HCT116 (cell line): Measurements from ENCODE around the gene MBD3L2. TPM values are rescaled to one million over a fixed set of nuclear protein-coding genes. Genes with fewer than 3 reads are reported as not detected.

Experiments
- ATAC-seq: fragments of 200-7000 bp; cut with Tn5 transposase; 2 replicates; pipeline ENCODE4 v1.9.1; 2020; ENCODE audit warnings: mild to moderate bottlenecking, moderate library complexity
- BruUV-seq: library from RNA; stranded (reverse); fragments of 400-500 nt; replicated peaks from 2 replicates; lab custom pipeline; 2021; lab: Mats Ljungman, UMichigan
- CTCF ChIA-PET: fragments of 300-600 bp; sonication (Branson Sonifier 250); formaldehyde crosslinking; loops from one replicate; lab custom pipeline; 2021; ENCODE audit warnings: antibody characterized with exemption; lab: Charles Lee
- POLR2A ChIA-PET: fragments of 300-600, 350-600 bp; sonication (Branson Sonifier 250); formaldehyde crosslinking; loops from one replicate; lab custom pipeline; 2021; ENCODE audit warnings: antibody characterized with exemption; lab: Charles Lee
- RAD21 ChIA-PET, 2 experiments: fragments of 300-600 bp; sonication (Branson Sonifier 250); formaldehyde crosslinking; loops; one replicate each; lab custom pipeline; 2023; ENCODE audit warnings: low total read pairs in 2 of 2; ENCODE audit not compliant: uncharacterized antibody in 2 of 2, unreplicated experiment in 2 of 2, low non-redundant PET in 1 of 2; lab: Charles Lee
- DNase-seq: peaks from one replicate; pipeline ENCODE4 v3.0.0-alpha.2; 2010; ENCODE audit warnings: low read depth, low spot score
- H2AFZ ChIP-seq: fragments of 200-600 bp; shearing (Covaris generic), sonication (generic); 2 replicates; pipeline ENCODE4 v1.6.1; 2017; ENCODE audit warnings: low read depth, mixed run types, mixed read lengths, antibody characterized with exemption, low read length; ENCODE audit not compliant: poor library complexity, severe bottlenecking
- H3K27ac ChIP-seq: 2 replicates; pipeline ENCODE4 v1.5.1; 2012; ENCODE audit warnings: low read depth, low read length
- H3K27me3 ChIP-seq: fragments of 200-600 bp; sonication (generic); 2 replicates; pipeline ENCODE4 v1.6.1; 2016; ENCODE audit warnings: mixed run types, low read length, mixed read lengths; ENCODE audit not compliant: insufficient read depth
- H3K36me3 ChIP-seq, 2 experiments: fragments of 200-500 bp in 1 of 2; fragments of 200-600 bp in 1 of 2; sonication (Bioruptor generic) in 1 of 2; sonication (generic) in 1 of 2; 2 replicates each; pipeline versions ENCODE4 v1.5.1 to v1.6.1; 2014 to 2016; ENCODE audit warnings: low read length in 2 of 2, inconsistent platforms in 1 of 2, mixed read lengths in 1 of 2, mixed run types in 1 of 2; ENCODE audit not compliant: insufficient read depth in 2 of 2, control insufficient read depth in 1 of 2
- H3K4me1 ChIP-seq, 2 experiments: fragments of 200-600 bp in 1 of 2; sonication (generic) in 1 of 2; 2 replicates each; pipeline versions ENCODE4 v1.5.1 to v1.6.1; 2012 to 2017; ENCODE audit warnings: low read length in 2 of 2, inconsistent platforms in 1 of 2, mild to moderate bottlenecking in 1 of 2, mixed read lengths in 1 of 2, mixed run types in 1 of 2, moderate library complexity in 1 of 2; ENCODE audit not compliant: insufficient read depth in 2 of 2, control insufficient read depth in 1 of 2
- H3K4me2 ChIP-seq: fragments of 200-600 bp; sonication (generic); 2 replicates; pipeline ENCODE4 v1.6.1; 2017; ENCODE audit warnings: mixed run types, low read length, mixed read lengths
- H3K4me3 ChIP-seq, 2 experiments: fragments of 200-600 bp in 1 of 2; sonication (generic) in 1 of 2; replicated peaks in 1 of 2; 2 replicates each; pipeline ENCODE4 v1.5.1; 2011 to 2016; ENCODE audit warnings: low read length in 2 of 2, control low read depth in 1 of 2, low read depth in 1 of 2, mild to moderate bottlenecking in 1 of 2, mixed read lengths in 1 of 2, mixed run types in 1 of 2
- H3K79me2 ChIP-seq: fragments of 200-600 bp; sonication (generic); 2 replicates; pipeline ENCODE4 v1.6.1; 2017; ENCODE audit warnings: mild to moderate bottlenecking, mixed run types, low read length, moderate library complexity, mixed read lengths; ENCODE audit not compliant: insufficient read depth
- H3K9ac ChIP-seq: fragments of 200-600 bp; sonication (generic); 2 replicates; pipeline ENCODE4 v1.6.1; 2016; ENCODE audit warnings: low read length, mixed read lengths
- H3K9me2 ChIP-seq: fragments of 200-600 bp; sonication (generic), shearing (Covaris generic); 2 replicates; pipeline ENCODE4 v1.6.1; 2017; ENCODE audit warnings: mixed run types, mild to moderate bottlenecking, moderate library complexity; ENCODE audit not compliant: insufficient read depth
- H3K9me3 ChIP-seq, 2 experiments: fragments of 200-500 bp in 1 of 2; fragments of 200-600 bp in 1 of 2; sonication (Bioruptor generic) in 1 of 2; sonication (generic) in 1 of 2; 2 replicates each; pipeline ENCODE4 v1.6.1; 2014 to 2017; ENCODE audit warnings: low read length in 2 of 2, mixed read lengths in 2 of 2, inconsistent platforms in 1 of 2, low read depth in 1 of 2, mild to moderate bottlenecking in 1 of 2, mixed run types in 1 of 2, moderate library complexity in 1 of 2; ENCODE audit not compliant: control insufficient read depth in 1 of 2, insufficient read depth in 1 of 2
- H4K20me1 ChIP-seq: fragments of 200-600 bp; sonication (generic), shearing (Covaris generic); 2 replicates; pipeline ENCODE4 v1.6.1; 2017; ENCODE audit warnings: mixed run types, mild to moderate bottlenecking, moderate library complexity; ENCODE audit not compliant: insufficient read depth
- CBX3 ChIP-seq: IDR thresholded peaks from 2 replicates; pipeline ENCODE4 v1.6.1; 2012; ENCODE audit warnings: low read depth
- RAD21 ChIP-seq: IDR thresholded peaks from 2 replicates; pipeline ENCODE4 v1.6.1; 2012; ENCODE audit warnings: low read depth, mild to moderate bottlenecking
- REST ChIP-seq: IDR thresholded peaks from 2 replicates; pipeline ENCODE4 v1.6.1; 2012; ENCODE audit warnings: low read depth
- ZNF274 ChIP-seq: fragments of 200-500 bp; sonication (Bioruptor generic); IDR thresholded peaks from 2 replicates; pipeline ENCODE4 v1.6.1; 2014; ENCODE audit warnings: mild to moderate bottlenecking, low read depth, low read length, inconsistent platforms
- intact Hi-C: fragments of 100-400 bp; cut with micrococcal nuclease; formaldehyde crosslinking; loops from 2 replicates; pipeline ENCODE4 v1.10.0; 2022
- total RNA-seq: library from RNA; stranded (reverse); gene quantifications from one replicate; pipeline ENCODE4 v1.2.1, GENCODE V29; 2021; ENCODE audit not compliant: unreplicated experiment
- TF ChIP-seq, protein P1 (sequence below): IDR thresholded peaks from 2 replicates; pipeline ENCODE4 v1.6.1; 2012

Gene MBD3L2
- total RNA-seq, 1 experiment from 2014 or later = not detected

DNA sequence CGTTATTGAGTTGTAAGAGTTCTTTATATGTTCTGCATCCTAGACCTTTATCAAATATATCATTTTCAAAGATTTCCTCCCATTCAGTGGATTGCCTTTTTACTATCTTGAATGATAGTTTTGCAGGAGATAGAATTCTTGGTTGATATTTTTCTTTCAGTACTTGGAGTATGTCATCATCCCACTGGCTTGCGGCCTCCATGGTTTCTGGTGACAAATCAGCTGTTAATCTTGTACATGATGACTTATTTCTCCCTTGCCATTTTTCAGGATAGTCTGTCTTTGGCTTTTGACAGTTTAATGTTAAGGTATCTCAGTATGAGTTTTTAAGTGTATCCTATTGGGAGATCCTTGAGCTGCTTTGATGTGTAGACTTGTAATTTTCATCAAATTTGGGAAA lies 28.9 kb downstream of the MBD3L2 start:
- no peak overlapping the region for H3K27ac ChIP-seq
- intact Hi-C loops = no loop called here
- ChIA-PET CTCF (no interaction called here), RAD21 (no interaction called here), POLR2A (interaction anchor here (0.6 kb wide), 1 partner anchor 9 kb away, joined by 3 read pairs; the partner anchor contains the start of gene ZNF557)
- H2AFZ ChIP-seq = no peak overlapping the region
- no peak overlapping the region for H3K4me2 ChIP-seq
- TF ChIP-seq REST (no peak), CBX3 (peak; percentile 69; the same call in 1 of the 2 replicates)
- no peak overlapping the region for H3K9ac ChIP-seq
- ATAC-seq = no peak
- H3K4me3 ChIP-seq = no peak overlapping the region
- no peaks in the 10 kb centered on the region for H3K9me2 ChIP-seq
- H3K27me3 ChIP-seq = no peaks in the 10 kb centered on the region
- BruUV-seq = no TSS peak
- no peaks in the 10 kb centered on the region for H3K4me1 ChIP-seq
- DNase-seq = no peak
- H3K79me2 ChIP-seq = 0 out of 2 replicates have a peak, but pooled peaks cover 4% of the 10 kb centered on the region
- H4K20me1 ChIP-seq = no peaks in the 10 kb centered on the region
- H3K36me3 ChIP-seq = peaks cover 68 to 86% of the 10 kb centered on the region in 2 experiments
- peaks cover 46 to 47% of the 10 kb centered on the region in 2 experiments; a peak in 3 of 4 replicates for H3K9me3 ChIP-seq

DNA sequence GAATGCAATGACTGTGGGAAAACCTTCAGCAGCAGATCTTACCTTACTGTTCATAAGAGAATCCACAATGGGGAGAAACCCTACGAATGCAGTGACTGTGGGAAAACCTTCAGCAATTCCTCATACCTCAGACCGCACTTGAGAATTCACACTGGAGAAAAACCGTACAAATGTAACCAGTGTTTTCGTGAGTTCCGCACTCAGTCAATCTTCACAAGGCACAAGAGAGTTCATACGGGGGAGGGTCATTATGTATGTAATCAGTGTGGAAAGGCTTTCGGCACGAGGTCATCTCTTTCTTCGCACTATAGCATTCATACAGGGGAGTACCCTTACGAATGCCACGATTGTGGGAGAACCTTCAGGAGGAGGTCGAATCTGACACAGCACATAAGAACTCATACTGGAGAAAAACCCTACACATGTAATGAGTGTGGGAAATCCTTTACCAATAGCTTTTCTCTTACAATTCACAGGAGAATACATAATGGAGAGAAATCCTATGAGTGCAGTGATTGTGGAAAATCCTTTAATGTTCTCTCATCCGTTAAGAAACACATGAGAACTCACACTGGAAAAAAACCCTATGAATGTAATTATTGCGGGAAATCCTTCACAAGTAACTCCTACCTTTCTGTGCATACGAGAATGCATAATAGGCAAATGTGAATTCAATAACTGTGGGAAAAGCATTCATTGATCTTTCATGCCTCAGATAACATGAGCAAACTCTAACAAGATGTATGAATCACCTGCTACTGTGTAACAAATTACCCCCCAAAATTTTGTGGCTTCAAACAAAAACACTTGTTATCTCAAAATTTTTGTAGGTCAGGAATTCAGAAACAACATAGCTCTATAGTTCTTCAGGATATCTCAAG lies 34.2 kb downstream of the MBD3L2 start:
- Histone ChIP-seq H3K9me3 (peaks cover 62 to 73% of the 10 kb centered on the region in 2 experiments), H3K4me2 (no peak overlapping the region), H3K27ac (no peak overlapping the region), H3K27me3 (no peaks in the 10 kb centered on the region), H3K79me2 (0 out of 2 replicates have a peak, but pooled peaks cover 4% of the 10 kb centered on the region), H3K4me1 (no peaks in the 10 kb centered on the region), H2AFZ (no peak overlapping the region), H3K36me3 (peaks cover 46 to 64% of the 10 kb centered on the region in 2 experiments), H3K4me3 (no peak overlapping the region), H3K9ac (no peak overlapping the region), H4K20me1 (no peaks in the 10 kb centered on the region), H3K9me2 (no peaks in the 10 kb centered on the region)
- ChIA-PET CTCF (no interaction called here), RAD21 (no interaction called here), POLR2A (no interaction called here)
- BruUV-seq = TSS peak; percentile 23
- DNase-seq (no peak), ATAC-seq (no peak)
- TF ChIP-seq ZNF274 = peak; percentile 95
- TF ChIP-seq CBX3 = peak; percentile 37; the same call in 1 of the 2 replicates
- TF ChIP-seq, protein P1, sequence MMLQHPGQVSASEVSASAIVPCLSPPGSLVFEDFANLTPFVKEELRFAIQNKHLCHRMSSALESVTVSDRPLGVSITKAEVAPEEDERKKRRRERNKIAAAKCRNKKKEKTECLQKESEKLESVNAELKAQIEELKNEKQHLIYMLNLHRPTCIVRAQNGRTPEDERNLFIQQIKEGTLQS = no peak
- TF ChIP-seq RAD21 = no peak
- intact Hi-C loops = no loop called here
